Sigmoid colon (tissue), 4 donors: Measurements from ENCODE around the gene FCN2.

Source experiments
- CTCF ChIP-seq, 4 experiments: fragments of 450-650 bp in 3 of 4; fragments of 200-600 bp in 1 of 4; IDR thresholded peaks; one replicate each; pipeline ENCODE4 v1.5.1; 2016 to 2019; ENCODE audit warnings: antibody characterized with exemption in 4 of 4, mild to moderate bottlenecking in 3 of 4, moderate library complexity in 2 of 4
- EP300 ChIP-seq, 4 donors: sonication (generic); formaldehyde crosslinking; IDR thresholded peaks; one replicate each; pipeline ENCODE4 v1.6.1; 2017; ENCODE audit warnings: antibody characterized with exemption in 4 of 4
- POLR2A ChIP-seq, 2 donors: fragments of 450-650 bp; IDR thresholded peaks; one replicate each; pipeline ENCODE4 v1.6.1; 2016; ENCODE audit warnings: antibody characterized with exemption in 2 of 2, mild to moderate bottlenecking in 2 of 2, moderate library complexity in 2 of 2
- POLR2AphosphoS5 ChIP-seq, 4 donors: sonication (generic); formaldehyde crosslinking; IDR thresholded peaks; one replicate each; pipeline ENCODE4 v1.6.1; 2017; ENCODE audit warnings: antibody characterized with exemption in 4 of 4

GRCh38 chr9:134930398-134930797 lies 49.8 kb downstream of the FCN2 start:
- TF ChIP-seq EP300 (IDR thresholded peaks at IDR 0.05) = no peak
- no peak for TF ChIP-seq CTCF (IDR thresholded peaks at IDR 0.05)
- no peak for TF ChIP-seq POLR2AphosphoS5 (IDR thresholded peaks at IDR 0.05)
- TF ChIP-seq POLR2A (IDR thresholded peaks at IDR 0.05) = no peak
